Measurements from ENCODE around the gene TAS1R3.

- no peak for TF ChIP-seq POLR2A (IDR thresholded peaks at IDR 0.05; ENCODE audit: low read depth, low read length)
- no peak for TF ChIP-seq CTCF (conservative IDR thresholded peaks at IDR 0.05; ENCODE audit: low read depth, low read length)
- no peak for TF ChIP-seq MAZ (IDR thresholded peaks at IDR 0.05; ENCODE audit: borderline replicate concordance, low read depth, low read length)
- TF ChIP-seq MAFK (IDR thresholded peaks at IDR 0.05; ENCODE audit: low read depth, low read length): no peak
- TF ChIP-seq RAD21 (IDR thresholded peaks at IDR 0.05; ENCODE audit: low read length): no peak
- TF ChIP-seq NFE2L2 (IDR thresholded peaks at IDR 0.05; ENCODE audit: low read depth, low read length): no peak
- no peak for TF ChIP-seq SMC3 (IDR thresholded peaks at IDR 0.05; ENCODE audit: low read depth, low read length)
- TF ChIP-seq BHLHE40 (IDR thresholded peaks at IDR 0.05; ENCODE audit: low read depth, low read length): no peak
- TF ChIP-seq CEBPB (IDR thresholded peaks at IDR 0.05; ENCODE audit: low read depth, low read length): no peak
- no peak for TF ChIP-seq FOS (IDR thresholded peaks at IDR 0.05; ENCODE audit: low read depth, low read length)
- no peak for TF ChIP-seq MXI1 (IDR thresholded peaks at IDR 0.05; ENCODE audit: borderline replicate concordance, low read depth, low read length)
- no peak for TF ChIP-seq ELK1 (IDR thresholded peaks at IDR 0.05; ENCODE audit: borderline replicate concordance, low read depth, low read length)
- TF ChIP-seq RFX5 (IDR thresholded peaks at IDR 0.05; ENCODE audit: low read depth, low read length): no peak
- TF ChIP-seq RCOR1 (IDR thresholded peaks at IDR 0.05; ENCODE audit: insufficient replicate concordance, low read length): no peak
Measured at GRCh38 chr1:1332031-1332755, 1.1 kb downstream of the TAS1R3 start.
